GM19395 (cell line): ENCODE data around the gene IL1B.

Experiments
- ATAC-seq: cut with Tn5 transposase; IDR thresholded peaks from one replicate; pipeline ENCODE4 v1.9.1; 2021; ENCODE audit warnings: mild to moderate bottlenecking, moderate library complexity; ENCODE audit not compliant: unreplicated experiment

Gene IL1B

DNA sequence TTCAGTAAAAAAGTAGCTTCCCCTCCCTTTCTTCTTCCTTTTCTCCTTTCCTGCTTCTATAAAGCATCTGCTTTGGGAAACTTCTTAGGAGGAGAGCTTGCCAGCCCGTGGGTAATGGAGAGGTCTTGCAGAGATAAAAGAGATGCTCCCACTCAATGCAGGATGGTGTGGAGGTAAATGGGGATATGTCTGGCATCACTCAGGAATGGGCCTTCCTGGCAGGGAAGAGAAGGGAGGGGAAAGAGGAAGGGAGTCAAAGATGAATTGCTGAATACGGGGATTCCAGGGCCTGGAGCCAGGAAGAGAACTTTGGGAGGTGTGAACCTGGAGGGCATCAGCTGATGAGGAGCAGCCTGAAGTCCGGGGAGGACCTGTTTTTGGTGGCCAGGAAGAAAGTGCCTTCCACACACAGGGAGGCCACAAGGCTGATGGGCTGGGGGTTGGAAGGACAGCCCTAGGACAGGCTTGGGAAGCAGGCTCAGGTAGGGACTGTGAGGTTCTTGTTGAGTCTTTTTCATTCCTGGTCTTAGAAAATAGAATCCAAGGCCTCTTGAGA, 25.2 kb downstream of the IL1B start:
- no peak for ATAC-seq

GRCh38 chr2:112809112-112809511, 27.5 kb downstream of the IL1B start:
- ATAC-seq, result no peak

GRCh38 chr2:112807233-112807807, 29.3 kb downstream of the IL1B start:
- ATAC-seq, result no peak

DNA sequence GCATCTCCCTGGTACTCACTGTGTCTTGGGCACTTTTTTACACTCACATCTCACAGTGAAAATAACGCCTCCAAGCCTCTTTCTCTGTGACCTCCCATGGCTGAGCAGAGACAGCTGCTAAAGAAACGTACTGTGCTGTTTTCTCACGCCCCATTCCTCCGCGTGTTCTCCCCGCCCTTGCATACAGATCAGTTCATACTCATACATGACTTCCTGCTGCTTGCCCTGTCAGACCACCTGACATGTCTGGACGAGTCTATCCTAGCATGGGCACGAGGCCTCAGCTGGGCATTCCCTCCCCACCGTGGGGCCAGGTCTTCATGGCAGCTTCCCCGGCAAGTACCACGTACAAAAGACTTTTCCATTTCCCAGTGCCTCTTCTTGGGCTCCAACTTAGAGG, 31.0 kb downstream of the IL1B start:
- no peak for ATAC-seq

DNA sequence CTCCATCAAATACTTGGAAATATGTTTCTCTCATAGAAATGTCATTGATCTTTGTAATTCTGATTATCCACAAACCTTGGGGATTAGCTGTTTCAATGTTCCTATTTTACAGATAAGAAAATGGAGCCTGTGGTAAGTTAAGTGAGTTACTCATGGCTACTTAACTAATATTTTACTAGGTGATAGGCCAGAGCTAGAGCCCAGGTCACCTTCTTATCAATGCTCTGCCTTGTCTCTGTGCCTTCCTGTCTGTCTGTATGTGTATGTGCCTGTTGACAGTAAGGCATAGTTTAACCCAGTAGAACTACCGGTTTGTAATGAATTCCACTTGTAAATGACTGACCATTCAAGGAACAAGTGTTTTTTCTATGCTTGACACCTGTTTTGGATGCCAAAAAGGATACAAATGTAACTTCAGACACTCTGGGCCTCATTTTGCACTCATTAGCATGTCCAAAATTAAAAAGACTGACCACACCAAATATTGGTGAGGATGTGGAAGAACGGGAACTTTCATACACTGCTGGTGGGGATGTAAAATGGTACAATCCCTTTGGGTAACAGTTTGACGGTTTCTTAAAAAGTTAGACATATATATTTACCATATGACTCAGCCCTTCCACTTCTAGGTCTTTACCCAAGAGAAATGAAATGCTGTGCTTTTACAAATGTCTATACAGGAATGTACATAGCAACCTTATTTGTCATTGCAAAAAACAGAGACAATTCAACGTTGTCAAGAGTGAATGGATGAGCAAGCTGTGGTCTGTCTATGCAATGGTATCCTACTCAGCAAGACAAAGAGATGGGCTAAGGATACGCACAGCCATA, 32.7 kb downstream of the IL1B start:
- ATAC-seq, result no peak

- ATAC-seq, result no peak
Measured at GRCh38 chr2:112800881-112801583, 35.5 kb downstream of the IL1B start.

- ATAC-seq, result no peak
Measured at GRCh38 chr2:112798979-112799975, 37.3 kb downstream of the IL1B start.

DNA sequence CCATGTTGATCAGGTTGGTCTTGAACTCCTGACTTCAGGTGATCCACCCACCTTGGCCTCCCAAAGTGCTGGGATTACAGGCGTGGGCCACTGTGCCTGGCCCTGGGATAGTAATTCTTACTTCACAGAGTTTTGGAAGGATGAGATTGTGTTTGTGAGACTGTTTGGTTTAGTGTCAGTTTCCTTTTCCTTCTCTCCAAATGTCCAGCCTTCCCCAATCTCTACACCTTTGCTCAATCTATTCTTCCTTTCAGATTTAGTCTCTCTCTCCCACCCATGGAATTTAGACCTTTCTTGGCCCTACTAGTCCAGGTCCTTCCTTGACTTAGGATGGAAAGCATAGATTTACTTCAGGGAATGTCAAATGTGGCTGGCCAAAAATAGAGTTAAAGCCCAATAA, 40.1 kb downstream of the IL1B start:
- no peak for ATAC-seq

DNA sequence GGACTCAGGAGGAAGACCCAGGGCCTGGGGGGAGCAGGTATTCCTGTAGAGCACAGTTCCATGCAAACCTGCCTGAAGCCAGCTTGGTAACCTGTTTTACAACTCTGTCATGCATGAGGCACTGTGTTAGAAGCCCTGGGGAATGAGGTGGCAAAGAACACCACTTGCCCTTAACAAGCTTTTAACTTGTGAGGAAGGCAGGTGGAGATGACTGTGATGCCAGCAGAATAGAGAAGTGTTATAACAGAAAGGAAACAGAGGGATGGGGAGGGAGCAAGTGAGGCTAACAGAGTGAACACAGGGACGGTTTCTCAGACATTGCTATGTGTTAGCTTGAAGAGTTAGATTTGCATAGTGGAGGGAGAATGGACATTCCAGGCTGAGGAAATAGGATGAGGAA, 40.8 kb downstream of the IL1B start:
- ATAC-seq, result no peak

DNA sequence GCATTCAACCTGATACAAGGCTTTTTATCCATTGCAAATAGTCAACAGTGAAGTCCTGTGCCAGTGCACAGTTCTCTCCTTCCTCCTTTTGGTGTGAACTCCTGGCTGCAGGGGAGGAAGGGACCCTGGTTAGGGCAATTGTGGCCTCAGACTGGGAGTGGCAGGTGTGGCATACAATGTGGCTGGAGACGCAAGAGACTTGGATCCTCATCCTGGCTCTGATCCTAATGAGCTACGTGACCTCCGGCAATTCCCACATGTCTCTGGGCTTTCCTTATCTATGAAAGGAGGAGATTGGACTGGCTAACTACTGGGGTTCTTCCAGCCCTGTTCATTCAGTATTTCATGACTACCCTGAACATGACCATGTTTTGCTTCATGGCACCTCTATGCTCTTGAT, 41.7 kb downstream of the IL1B start:
- ATAC-seq, result no peak

DNA sequence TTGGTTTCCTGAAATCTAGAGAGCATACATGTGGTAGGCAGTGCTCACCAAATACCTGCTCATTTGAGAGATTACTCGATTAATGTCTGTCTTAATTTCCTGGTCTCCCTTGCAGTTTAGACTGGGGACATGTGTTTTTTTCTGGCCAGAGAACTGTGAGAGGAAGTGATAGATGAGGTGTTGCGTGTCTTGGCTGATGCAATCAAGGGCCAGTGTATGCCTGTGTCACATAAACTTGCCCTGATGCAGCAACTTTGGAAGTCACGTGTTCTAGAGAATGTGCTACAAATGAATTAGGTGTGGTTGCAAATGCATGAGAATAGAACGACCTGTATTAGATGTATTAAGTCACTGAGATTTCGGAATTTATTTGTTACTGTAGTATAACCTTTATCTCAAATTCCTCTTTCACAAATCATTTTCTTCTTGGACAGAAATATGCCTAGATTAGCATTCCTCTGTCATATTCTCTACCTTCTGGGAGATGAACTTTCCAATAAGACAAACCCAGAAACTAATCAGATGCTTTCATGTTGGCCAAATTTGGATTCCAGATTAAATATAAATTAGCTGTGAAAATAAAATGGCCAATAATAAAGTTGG, 42.3 kb downstream of the IL1B start:
- peak; percentile 82 for ATAC-seq

DNA sequence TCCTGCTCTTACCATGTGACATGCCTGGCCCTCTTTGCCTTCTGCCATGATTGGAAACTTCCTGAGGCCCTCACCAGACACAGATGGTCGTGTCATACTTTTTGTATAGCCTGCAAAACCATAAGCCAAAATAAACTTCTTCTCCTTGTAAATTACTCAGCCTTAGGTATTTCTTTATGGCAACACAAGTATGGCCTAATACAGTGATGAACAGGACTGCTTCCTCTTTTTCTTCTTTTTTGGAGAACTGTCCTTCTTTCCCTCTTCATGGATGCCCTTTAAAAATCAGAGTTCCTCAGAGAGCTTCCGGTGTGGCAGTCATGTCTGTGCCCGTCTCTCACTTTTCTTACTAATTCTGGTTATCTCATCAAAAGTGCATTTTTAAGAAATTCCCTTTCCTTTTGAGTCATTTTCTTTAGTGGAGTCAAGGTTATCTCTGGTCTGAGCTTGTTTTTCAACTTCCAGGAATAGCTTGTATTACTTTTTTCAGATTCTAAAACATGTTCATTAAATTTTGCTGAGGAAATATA, 43.1 kb downstream of the IL1B start:
- ATAC-seq, result no peak

DNA sequence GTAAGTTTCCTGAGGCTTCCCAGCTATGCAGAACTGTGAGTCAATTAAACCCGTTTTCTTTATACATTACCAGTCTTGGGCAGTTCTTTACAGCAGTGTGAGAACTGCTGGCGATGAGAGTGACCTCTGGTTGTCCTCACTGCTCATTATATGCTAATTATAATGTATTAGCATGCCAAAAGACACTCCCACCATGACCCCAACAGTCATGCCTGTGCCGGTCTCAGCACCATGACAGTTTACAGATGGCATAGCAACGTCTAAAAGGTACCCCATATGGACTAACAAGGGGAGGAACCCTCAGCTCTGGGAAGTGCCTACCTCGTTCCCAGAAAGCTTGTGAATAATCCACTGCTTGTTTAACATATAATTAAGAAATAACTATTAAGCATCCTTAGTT, 44.2 kb downstream of the IL1B start:
- no peak for ATAC-seq

GRCh38 chr2:112791693-112792230, 44.8 kb downstream of the IL1B start:
- no peak for ATAC-seq

GRCh38 chr2:112791019-112791418, 45.6 kb downstream of the IL1B start:
- ATAC-seq, result no peak

GRCh38 chr2:112790305-112790704, 46.3 kb downstream of the IL1B start:
- no peak for ATAC-seq

GRCh38 chr2:112789186-112789585, 47.4 kb downstream of the IL1B start:
- ATAC-seq, result no peak

GRCh38 chr2:112788653-112789052, 47.9 kb downstream of the IL1B start:
- no peak for ATAC-seq

DNA sequence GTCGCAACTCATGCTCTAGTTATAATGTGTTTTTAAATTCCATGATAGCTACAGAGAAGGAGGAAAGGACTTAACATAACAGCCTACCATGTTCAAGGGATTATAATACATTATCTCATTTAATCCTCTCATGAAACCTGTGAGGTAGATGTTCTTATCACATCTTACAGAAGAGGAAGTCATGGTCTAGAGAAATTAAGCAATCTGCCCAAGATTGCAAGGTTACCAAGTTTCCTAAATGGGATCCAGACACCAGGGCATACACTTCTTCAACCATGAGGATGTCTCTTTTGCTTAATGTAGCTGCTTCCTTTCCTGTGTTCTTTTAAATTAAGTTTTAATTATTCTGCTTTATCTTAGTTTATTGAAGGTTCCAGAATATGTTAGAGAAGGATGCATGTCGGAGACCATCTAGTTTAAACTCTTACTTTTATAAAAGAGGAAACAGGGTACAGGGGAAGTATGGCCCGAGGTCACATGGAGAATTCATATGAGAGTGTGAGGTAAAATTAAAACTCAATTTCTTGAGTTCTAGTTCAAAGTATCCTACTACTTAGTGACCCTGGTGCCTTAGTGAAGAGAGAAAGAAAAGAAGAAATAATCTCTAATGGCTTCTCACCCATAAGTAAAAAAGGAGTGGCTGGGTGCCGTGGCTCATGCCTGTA, 48.7 kb downstream of the IL1B start:
- ATAC-seq, result no peak
